ENCODE data around the gene HOXB7.

Gene HOXB7

DNA sequence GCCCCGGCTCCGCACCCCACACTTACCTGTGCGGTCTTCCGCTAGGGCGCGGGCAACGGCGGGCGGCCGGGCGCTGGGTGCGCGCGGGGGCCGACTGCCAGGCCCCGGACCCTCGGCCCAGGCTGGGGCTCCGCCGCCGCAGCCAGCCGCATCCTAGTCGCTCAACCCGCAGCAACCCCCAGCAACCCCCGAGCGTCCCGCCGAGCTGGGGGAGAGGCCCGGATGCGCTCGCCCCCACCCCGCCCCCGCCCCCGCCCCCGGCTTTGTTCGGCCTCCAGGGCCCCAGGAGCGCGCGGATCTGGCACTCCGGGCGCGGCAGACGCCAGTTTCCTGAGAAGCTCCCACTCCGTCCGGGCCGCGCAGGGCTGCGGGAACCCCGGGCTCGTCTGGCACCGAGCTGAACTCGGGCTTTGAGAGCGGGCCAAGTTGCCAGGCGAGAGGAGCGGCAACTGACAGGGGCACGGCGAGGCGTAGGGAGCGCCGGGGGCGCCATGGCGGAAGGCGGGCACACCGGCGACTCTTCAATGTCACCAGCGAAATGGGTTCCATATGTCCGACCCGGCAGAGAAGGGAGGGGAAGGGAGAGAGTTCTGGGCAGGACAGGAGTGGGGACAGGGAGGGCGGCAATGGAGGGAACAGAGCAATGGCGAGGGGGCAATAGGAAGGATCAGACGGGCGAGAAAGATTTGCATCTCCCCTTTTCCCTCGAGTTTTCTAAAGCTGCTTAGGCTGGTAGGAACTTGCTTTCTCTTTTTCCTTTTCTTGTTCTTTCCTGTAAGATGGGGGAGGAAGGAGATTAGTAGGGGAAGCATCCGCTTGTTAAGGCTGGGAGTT, 46.4 kb downstream of the HOXB7 start:
- DNase-seq, result peak in 1 of 2 experiments; percentile 44

DNA sequence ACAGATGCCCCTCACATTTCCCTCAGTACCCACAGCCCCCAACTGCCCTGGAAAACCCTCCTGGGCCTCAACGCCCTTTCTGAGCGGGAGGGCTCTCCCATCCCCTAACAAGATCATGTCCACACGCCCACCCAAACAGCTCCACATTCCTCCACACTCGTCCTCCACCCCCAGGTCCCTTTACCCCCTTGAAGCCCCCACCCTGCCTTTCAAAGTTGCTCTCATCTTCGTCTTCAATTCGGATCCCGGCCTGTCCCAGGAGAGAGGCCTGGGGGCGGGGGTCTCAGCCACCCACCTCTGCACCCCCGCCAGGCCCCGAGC, 47.0 kb downstream of the HOXB7 start:
- DNase-seq, result no peak

DNA sequence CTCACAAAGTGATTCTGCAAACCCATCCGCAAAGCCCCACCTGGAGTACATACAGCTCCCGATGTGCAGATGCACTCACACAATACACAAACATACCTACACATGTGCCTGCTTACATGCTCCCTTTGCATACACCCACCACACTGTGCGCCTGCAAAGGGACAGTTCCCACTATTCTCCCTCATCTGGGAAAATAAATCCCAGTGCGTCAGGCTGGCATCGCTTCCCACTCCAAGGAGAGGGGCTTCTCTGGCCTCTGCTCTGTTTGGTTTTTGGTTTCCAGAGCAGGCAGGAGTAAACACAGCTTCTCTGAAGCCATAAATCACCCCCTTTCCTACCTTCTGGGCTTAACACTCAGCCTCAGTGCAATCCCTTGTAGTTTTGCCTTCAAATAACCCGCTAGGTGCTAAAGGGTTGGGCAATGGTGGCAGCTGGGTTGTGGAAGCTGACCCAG, 47.4 kb downstream of the HOXB7 start:
- no peak for DNase-seq

DNA sequence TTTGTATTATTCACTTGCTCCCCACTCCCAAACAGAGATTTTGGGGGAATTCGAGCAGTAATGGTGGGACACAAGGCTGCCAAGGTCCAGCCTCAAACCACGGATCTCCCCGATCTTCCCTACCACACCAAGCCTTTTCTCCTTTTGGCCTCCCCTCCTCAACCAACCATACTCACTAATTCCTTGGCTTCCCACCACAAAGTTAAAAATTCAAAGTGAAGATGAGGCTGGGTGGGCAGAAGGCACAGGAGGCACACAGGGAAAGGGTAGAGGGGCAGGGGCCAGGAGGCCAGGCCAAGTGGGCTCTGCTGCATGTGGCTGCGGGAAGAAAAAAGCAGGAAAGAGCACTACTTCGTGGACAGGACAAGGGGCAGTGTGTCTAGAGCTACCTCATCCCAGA, 47.9 kb downstream of the HOXB7 start:
- DNase-seq, result no peak

DNA sequence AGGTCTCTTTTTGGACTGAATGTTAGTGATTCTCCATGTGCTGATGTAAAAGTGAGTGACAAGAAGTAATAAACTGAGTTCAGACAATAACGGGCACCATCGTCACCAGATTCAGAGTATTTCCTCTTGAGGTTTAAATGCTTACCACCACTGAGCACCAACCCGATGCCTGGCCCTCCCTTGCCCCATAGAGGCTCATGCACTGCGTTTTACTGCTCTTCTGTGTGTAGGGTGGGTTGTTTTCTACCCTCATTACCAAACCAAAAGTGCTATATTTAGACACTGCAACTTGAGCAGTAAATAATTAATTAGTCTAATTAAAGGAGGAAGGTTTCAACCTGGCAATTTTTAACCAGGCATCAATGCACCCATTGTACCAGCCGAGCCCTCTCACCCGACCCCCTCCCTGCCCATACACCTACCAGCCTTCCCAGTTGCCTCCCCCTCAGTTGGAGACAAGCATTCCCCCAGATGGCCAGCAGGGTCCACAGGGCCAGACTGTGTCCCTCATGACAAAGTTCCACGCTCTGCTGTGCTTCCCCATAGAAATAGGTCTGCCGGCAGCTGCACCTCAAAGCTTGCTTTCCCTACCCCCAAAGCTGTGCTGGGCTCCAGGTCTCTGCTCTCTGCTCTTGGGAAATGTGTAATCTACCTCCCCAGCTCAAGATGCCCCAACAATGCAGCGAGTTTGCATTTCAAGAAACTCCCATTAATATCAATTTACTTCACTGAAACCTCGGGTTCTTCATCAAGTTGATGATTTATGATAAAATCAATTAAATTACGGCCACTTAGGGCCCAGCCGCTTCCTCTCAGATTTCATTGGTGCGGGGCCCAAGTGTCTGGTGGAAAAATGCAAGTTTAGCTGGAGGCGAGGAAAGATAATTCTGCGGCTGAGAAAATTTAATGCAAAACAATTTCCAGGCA, 48.7 kb downstream of the HOXB7 start:
- DNase-seq, result no peak

DNA sequence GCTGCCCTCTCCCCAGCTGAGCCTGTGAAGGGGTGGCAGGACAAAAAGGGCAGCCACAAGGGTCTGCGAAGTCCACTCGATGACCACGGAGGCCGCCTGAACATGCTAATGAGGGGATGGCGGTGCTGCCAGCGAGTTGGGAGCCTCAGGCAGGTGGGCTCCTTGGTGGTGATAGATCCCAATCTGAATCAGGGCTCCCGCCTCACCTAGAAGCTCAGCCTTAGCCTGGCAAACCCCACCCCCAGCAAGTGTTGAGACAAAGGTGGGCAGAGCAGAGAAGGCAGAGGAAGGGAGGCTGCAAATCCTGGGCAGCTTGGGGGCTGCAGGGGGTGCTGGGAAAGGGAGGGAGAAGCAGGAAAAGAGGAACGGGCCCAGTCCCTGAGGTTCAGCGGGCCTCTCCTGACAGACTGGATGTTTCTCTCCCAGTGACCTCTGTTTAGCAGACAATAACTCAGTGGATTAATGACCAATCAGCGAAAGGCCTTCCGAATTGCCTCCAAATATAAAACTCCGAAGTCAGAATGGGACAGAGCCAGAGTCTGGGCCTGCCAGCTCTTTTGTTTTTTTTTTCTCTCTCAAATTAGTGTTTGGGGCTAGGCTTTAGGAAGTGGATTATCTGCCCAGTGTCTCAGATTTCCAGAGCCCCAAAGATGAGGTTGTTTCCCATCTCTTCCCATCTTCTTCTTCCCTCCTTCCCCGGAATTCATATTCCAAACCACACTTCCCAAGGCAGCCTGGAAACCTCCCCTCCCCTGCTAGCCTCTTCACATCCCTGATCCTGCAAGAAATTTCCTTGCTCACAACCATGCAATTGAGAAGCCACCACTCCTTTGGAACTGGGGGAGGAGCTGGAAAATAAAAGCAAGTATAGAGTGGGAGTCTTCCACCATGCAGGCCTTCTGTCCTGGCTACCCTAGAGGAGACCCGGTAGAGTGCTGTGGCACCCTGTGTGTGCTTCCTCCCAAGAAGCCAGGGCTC, 50.7 kb downstream of the HOXB7 start:
- DNase-seq, result no peak

DNA sequence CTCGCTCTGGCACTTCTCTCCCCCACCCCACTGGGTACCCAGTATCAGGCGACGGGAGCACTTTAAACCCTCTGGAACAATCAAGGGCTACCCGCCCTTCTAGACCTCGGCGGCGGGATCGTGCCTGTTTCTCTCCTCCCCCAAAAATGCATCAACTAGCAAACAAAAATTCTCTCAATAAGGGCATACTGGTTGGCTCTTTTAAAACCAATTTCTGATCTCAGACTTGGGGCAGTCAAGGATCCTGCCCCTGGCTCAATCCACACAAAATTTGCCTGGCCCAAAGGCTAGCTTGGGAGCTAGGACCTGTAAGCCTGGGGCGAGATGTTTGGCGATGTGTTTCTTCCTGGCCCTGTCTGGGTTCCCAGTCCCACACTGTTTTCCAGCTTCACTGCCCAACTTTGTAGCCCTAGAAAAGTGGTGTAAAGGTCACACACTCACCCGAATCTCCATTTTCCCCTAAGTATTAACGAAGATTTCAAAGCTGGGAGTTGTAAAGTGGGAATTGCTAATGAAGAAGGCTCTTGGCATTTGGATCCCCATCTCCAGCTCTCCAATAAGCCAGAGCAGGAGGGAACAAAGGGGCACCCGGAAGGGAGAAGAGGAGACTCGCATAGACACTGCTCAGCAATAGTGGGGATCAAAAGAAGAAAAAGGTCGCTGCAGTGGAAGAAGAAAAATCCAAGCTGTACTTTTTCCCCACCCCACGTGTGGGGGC, 51.5 kb downstream of the HOXB7 start:
- DNase-seq, result no peak

DNA sequence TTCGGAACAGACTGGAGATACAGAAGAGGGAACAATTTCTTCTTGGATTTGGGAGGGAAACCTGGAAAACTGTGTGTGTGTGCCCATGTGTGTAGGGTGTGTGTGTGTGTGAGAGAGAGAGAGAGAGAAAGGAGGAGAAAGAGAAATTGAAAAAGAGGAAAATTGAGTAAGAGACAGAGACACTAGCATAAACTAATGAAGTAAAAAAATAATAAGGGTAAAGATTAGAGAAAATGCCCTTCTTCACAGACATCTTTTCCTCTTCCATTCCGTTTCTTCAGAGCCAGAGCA, 52.0 kb downstream of the HOXB7 start:
- DNase-seq, result no peak

DNA sequence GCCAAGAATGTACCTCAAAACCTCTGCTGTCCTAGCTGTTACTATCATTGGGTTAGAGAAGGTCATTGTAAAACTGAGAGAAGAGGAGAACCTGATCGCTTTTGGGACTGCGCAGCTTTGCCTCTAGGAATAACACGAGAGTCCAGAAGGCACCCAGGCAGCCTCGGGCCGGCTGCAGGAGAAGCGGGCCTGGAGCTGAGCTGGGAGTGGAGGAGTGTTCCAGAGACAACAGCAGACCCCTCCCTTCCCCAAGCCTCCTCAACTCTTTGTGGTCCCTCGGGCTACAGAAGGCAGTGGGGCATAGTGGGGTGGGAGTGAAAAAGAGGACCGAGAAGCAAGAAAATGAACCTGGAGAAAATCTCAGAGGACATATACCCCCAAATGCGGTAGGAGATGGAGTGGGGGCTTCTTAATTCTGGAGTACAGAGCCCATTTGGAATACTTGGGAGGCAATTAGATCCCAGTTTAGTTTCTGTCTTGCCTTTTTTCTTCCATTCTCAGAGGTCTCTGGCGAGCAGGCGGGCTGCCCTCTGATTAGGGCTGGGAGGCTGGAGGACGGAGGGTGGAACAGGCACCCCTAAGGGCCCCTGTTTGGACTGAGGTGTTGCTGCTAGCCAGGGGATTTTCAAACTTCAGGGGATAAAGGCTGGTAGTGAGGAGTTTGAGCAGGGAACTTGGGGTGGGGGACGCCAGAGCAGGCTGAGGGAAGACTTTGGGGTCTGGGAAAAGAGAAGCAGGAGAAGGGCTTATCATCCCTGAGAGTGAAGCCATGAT, 52.6 kb downstream of the HOXB7 start:
- DNase-seq, result no peak
